Amniotic epithelial cell (primary cell): ENCODE results near the gene NFE2.
A peak's percentile ranks its signal among the peaks of the same experiment; 100 is the strongest.
"Not testable (repeated sequence)": the region's sequence is repeated elsewhere in the genome, so short reads cannot be mapped to it uniquely, and the experiment has no call there.

Experiments used
- DNase-seq: peaks from one replicate; pipeline ENCODE4 v3.0.0-alpha.2; 2010; ENCODE audit warnings: low read depth

Gene NFE2

GRCh38 chr12:54282949-54283593 lies 17.7 kb downstream of the NFE2 start:
- no peak for DNase-seq

DNA sequence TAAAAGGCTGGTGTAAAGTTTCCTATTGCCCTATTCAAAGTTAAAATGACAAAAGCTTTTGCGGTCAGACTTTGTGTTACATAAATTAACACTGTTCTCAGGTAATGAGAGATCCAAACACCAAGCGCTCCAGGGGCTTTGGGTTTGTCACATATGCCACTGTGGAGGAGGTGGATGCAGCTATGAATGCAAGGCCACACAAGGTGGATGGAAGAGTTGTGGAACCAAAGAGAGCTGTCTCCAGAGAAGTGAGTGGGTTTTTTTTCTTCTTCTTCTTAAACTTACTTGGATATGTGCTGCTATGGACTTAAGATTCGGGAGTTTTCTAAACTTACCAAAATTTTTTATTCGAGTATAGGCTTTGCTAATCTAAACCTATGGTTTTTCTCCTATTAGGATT lies 19.1 kb downstream of the NFE2 start:
- DNase-seq = not testable (repeated sequence)

DNA sequence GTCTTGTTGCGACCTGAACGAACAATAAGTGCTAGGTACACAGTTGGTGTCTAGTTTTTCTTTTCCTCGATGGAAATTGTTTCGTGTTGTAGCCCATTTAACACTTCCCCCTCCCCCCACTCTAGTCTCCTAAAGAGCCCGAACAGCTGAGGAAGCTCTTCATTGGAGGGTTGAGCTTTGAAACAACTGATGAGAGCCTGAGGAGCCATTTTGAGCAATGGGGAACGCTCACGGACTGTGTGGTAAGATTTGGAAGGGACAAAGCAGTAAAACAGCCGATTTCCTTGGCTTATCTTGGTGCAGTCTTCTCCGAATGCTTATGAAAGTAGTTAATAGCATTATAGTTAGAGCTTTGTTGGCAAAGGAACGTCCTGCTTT lies 19.6 kb downstream of the NFE2 start:
- not testable (repeated sequence) for DNase-seq

DNA sequence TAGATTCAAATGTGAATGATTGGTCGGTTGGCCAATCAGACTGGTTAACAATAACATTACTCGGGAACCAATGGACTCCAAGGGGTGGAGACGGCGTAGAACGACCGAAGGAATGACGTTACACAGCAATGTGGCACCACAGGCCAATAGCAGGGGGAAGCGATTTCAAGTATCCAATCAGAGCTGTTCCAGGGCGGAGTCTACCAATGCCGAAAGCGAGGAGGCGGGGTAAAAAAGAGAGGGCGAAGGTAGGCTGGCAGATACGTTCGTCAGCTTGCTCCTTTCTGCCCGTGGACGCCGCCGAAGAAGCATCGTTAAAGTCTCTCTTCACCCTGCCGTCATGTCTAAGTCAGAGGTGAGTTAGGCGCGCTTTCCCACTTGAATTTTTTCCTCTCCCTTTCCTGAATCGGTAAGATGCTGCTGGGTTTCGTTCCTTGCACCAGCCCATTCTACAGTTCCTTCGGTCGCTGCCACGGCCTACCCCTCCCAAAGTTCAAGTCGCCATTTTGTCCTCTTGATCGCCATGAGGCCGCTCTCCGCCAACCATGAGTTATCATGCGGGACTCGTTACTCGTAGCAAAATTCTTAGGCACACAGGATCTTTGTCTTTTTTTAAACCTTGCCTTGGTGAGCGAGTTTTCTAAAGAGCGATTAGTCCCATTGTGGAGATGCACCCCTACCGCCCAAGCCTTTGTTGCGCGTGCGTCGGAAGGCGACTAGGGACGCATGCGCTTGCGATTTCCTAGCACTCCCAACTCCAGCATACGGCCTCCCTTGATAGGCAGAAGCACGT lies 20.2 kb downstream of the NFE2 start, which contains the start of gene HNRNPA1:
HNRNPA1 (plus strand) TSS at position 259 of the 793 bp plus-strand sequence; CDS start at position 341, 82 bp downstream.
- peak; percentile 100 for DNase-seq

GRCh38 chr12:54279632-54280467 lies 21.0 kb downstream of the NFE2 start, which contains the start of gene CBX5:
TSS of gene CBX5 (minus strand) at chr12:54280122. CDS start at chr12:54257650, 22,472 bp downstream.
- peak; percentile 100 for DNase-seq

- DNase-seq = no peak
Measured at GRCh38 chr12:54279227-54279631, 21.6 kb downstream of the NFE2 start.

- DNase-seq = no peak
Measured at GRCh38 chr12:54277823-54278276, 23.0 kb downstream of the NFE2 start.

DNA sequence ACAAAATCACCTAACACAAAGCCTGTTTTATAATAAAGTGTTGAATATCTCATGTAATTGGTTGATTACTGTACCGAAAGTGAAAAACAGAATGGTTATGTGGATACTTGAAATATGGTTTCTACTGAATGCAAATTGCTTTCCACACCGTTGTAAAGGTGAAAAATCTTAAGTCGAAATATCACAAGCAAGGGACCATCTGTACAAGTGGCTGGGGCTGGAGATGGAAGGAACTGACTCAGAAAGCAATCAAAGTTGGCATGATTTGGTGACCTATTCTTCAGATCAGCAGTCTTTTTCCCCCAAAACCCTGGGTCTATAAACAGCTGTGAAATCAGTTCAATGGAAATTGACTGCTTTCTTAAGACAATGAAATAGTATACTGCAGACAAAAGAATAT lies 24.4 kb downstream of the NFE2 start:
- no peak for DNase-seq

DNA sequence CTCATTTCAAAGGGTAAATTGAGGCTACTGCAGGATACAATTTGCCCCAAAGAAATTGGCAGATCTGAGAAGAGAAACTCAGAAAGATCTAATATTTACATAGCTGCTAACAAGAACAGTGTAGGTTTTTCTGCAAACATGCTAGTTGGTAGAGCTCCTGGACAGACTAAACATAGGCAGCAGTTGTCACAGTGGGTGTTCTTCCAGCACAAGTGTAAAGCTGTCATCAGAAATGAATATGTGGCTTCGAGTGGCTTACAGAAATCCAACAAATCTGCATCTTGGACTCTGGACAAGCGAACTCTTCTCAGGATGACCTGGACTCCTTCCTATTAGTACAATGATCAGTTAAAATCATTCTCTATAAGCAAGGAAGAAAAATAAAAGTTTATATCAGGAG lies 26.8 kb downstream of the NFE2 start:
- DNase-seq = no peak

DNA sequence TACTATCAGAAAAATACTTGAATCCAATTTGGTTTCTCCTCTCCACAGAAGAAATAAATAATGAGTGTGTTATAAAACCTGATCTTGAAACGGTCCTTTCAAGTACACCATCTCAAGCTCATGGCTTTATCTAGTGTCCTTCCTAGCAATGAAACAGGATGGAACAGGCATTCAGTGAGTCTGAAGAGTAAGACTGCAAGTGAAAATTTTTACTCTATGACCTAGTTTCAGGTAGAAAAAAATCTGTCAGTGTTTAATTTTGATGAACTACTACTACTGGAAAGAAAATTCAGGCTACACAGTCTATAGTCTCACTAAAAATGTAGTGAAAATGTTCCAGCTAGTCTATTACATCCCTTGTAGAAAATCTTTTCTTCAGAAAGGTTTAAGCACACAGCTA lies 28.6 kb downstream of the NFE2 start:
- DNase-seq = no peak

DNA sequence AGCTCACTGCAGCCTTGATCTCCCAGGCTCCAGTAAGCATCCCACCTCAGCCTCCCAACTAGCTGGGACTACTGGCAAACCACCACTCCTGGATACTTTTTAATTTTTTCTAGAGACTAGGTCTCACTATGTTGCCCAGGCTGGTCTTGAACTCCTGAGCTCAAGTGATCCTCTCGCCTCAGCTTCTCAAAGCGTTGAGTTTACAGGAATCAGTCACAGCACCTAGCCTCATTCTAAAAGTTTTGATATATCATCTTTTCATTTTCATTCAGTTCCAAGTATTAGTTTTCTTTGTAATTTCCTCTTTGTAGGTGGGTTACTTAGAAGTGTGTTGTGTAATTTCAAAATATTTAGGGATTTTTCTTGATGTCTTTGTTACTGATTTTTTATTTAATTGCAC lies 30.5 kb downstream of the NFE2 start:
- no peak for DNase-seq

DNA sequence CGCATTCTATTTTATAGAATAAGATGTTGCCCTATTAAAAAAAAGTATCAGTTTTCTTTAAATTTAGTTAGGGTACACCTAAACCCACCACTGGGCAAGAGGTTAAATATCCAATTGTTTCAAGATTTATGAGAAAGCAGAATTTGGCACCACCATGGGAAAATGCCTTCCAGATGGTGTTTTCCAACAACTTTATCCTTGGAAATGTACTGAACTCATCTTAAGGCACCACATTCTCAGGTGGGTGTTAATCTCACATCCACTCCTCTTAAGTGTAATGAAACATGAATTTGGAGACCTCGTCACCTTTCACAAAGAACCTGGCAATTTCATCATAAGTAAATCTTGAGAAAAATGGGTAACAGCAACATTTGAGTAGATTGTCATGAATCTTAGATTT lies 34.0 kb downstream of the NFE2 start:
- DNase-seq = no peak

DNA sequence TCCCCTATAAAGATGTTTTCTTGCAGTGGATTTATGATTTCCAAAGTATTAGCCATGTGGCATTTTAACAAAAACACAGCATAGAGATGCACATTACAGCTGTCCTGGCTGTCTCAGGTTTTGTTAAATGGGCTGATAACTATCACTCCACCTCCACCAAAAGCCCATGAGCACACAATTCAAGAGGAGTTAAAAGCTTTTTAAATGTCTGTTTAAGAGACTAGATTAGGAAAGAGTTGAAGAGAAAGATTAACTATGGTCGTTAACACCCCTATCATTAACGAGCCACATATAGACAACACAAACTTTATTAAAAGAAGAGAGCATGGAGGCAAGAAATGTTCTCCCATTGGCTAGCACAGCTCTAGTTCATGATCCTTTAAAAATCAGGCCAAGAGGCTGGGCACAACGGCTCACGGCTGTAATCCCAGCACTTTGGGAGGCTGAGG lies 35.4 kb downstream of the NFE2 start:
- no peak for DNase-seq

DNA sequence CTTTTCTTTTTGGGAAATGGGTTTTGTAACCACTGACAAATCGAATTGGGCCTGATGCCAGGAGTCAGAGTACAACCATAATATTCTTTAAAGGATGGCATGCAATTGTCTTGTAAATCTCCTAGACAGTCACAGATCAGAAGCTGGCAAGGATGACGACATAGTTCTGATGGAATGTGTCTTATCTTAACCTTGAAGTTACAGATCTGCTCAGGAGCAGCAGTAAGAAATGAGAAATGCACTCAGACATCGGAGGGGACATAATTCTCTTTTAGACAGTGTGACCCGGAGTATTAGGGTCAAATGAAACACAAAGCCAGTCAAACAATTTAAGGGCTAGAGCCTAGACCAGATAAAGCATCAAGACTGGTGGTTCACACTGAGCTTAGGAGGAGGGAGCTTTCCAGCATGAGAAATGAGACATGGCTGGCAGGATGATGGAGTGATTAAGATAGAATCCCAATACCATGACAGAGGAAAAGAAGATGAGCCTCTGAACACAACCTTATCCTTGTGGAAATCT lies 38.4 kb downstream of the NFE2 start:
- DNase-seq = peak; percentile 89

DNA sequence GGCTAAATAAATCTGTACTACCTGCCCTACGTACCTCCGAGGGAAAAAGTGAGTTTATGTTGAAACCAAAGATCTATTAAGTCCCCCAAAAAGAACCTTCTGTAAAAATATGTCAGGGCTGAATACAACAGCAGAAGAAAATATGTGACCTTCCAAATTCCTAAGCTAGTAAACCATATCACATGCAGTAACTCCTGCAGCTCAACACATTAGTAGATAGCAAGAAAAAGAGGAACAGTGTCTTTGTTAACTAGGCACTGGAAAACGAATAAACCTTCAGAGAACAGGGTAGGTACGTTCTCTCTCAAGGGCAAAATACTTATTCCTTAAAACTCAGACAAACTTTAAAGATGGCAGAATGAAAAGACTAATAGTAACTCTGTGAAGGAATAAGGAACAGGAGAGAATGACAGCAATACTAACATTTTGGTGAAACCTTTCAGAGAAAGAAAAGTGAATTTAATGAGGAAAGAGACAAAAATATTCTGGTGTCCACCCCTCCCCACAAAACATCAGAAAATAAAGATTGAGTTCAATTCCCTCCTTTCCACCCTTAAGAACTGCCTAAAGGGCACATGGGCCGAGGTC lies 38.9 kb downstream of the NFE2 start:
- DNase-seq = no peak

GRCh38 chr12:54259194-54260011 lies 41.4 kb downstream of the NFE2 start:
- peak; percentile 77 for DNase-seq

DNA sequence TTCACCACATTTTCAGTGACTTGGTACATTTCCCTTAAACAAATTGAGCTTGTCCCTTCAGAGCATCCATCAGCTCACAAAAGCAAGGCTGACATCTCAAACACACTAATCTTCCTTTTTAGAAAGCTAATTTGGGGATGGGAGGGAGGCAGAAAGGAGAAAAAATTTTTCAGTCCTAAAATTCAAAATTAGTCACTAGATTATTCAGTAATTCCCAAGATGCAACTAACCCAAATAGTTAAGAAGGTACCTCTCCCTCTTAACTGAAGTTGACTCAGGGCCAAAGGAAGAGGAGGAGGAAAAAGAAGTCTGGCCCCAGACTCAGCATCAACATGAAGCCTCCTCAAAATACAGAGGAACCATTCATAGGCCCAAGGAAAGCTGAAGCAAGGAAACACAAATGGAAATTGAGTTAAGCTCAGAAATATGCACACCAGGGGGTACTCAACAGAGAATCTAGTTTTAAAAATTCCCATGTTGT lies 42.6 kb downstream of the NFE2 start:
- no peak for DNase-seq

DNA sequence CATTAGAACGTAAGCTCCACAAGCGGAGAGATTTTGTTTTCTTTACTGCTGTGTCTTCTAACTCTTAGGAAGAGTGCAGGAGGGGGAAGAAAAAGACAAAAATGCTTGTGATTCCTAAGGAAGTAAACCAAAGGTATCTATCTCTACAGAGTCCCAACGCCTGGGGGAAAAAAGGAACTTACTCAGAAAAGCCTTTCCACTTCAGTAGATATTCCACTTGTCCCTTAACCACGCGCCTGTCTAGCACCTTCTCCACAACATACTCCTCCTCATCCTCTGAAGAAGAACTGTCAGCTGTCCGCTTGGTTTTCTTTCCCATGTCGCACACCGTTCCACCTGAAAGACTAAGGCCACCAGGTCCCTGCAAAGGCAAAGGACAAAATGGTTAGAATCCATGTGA lies 43.5 kb downstream of the NFE2 start:
- no peak for DNase-seq

- DNase-seq = no peak
Measured at GRCh38 chr12:54253240-54253639, 47.6 kb downstream of the NFE2 start.

DNA sequence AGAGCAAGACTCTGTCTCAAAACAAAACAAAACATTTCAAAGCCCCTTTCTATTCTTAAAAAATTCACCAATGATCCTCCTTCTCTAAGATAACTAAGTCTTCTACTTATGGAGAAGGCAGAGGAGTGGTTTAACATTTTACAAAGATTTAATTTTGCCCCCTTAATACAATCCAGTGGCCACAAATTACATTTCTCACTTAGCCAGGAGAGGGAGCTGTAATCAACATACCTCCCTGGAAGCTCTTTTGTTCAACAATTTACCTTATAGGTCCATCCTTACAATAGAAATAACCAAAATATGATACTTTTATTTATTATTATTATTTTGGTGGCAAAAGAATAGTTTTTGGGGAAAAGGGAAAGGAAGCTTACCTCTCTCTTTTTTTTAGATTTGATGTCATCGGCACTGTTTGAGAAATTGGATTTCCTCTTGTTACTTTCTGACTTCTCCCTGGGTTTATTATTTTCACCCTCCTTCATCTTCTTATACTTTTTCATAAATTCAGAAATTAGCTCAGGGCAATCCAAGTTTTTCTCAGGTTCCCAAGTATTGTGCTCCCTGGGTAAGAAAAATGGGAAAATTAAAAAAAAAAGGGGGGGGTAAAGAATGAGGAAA lies 49.0 kb downstream of the NFE2 start:
- peak; percentile 45 for DNase-seq
